Pancreas (tissue), 10 donors: Measurements from ENCODE around the gene PITPNM3. TPM values are rescaled to one million over a fixed set of nuclear protein-coding genes. Genes with fewer than 3 reads are reported as not detected.

Source experiments
- ATAC-seq, 4 donors: fragments of 200-7000 bp; cut with Tn5 transposase; one replicate each; pipeline versions ENCODE4 v1.8.0 to v1.9.1; 2020; ENCODE audit warnings: mild to moderate bottlenecking in 4 of 4, moderate library complexity in 4 of 4
- DNase-seq, 6 donors: peaks; one replicate each; pipeline ENCODE4 v3.0.0-alpha.2; 2020
- FAIRE-seq: peaks from 2 replicates; lab custom pipeline; 2012; peaks lifted over from hg19 to GRCh38; lab: Jason Lieb, UNC
- H3K27ac ChIP-seq, 4 donors: fragments of 200-600 bp; sonication (generic); 1 replicate in 3 of 4; 2 replicates in 1 of 4; pipeline versions ENCODE4 v1.5.0 to v1.8.0; 2020
- H3K27me3 ChIP-seq, 4 donors: fragments of 200-600 bp; one replicate each; pipeline ENCODE4 v1.8.0; 2021
- H3K36me3 ChIP-seq, 3 donors: fragments of 200-600 bp; sonication (generic) in 1 of 3; one replicate each; pipeline versions ENCODE4 v1.5.0 to v1.8.0; 2020 to 2021
- H3K4me1 ChIP-seq, 3 donors: fragments of 200-600 bp; one replicate each; pipeline ENCODE4 v1.8.0; 2021
- H3K4me3 ChIP-seq, 4 donors: fragments of 200-600 bp; sonication (generic) in 2 of 4; one replicate each; pipeline versions ENCODE4 v1.5.0 to v1.8.0; 2020 to 2021
- H3K9me3 ChIP-seq, 4 donors: fragments of 200-600 bp; one replicate each; pipeline ENCODE4 v1.8.0; 2021
- CTCF ChIP-seq, 4 donors: fragments of 200-600 bp; sonication (generic) in 3 of 4; IDR thresholded peaks; one replicate each; pipeline versions ENCODE4 v1.5.0 to v1.8.0; 2021; ENCODE audit warnings: antibody characterized with exemption in 4 of 4
- WGBS, 2 donors: extraction: QIAGEN DNeasy Blood & Tissue Kit; methylation state at CpG; one replicate each; pipeline ENCODE4 v1.1.7; 2013; 5-methylcytosine and 5-hydroxymethylcytosine counted together
- intact Hi-C, 3 donors: fragments of 100-400 bp; cut with DNase I; formaldehyde crosslinking; loops; one replicate each; pipeline versions ENCODE4 v1.11.1 to v1.14.2; 2022
- polyA plus RNA-seq, 2 donors: library from polyadenylated mRNA; stranded (reverse); fragments of 200-250 nt; gene quantifications; one replicate each; pipeline ENCODE4 v1.2.3, GENCODE V29; 2013
- total RNA-seq, 6 donors: library from RNA; stranded (reverse); fragmentation: NEBNext Ultra II Directional in 4 of 6; extraction: Animal tissue kit (Norgen Biotek cat#: 25700) in 4 of 6; gene quantifications; one replicate each; pipeline versions ENCODE4 v1.2.1 to v1.2.4, GENCODE V29; 2021 to 2023
- donor health status: healthy with polysubstance abuse.
- donor health status: DM: no; HTN: no; CAD: no; lungs with moderate emphysema.
- donor health status: DM: no; HTN: no; CAD: no.
- donor health status: control.
- donor health status: control.
- donor health status: Bipolar disorder and iron deficiency.
- donor health status: DM: yes; HTN: yes; CAD: no.
- donor health status: DM: no; HTN: no; CAD: no.
- donor health status: DM: no; HTN: no; CAD: no.
- donor health status: DM: yes; HTN: yes; CAD: no.

Gene PITPNM3
- total and polyA plus RNA-seq, 8 donors, result 0.67 to 5.1 (median 2.5) TPM

DNA sequence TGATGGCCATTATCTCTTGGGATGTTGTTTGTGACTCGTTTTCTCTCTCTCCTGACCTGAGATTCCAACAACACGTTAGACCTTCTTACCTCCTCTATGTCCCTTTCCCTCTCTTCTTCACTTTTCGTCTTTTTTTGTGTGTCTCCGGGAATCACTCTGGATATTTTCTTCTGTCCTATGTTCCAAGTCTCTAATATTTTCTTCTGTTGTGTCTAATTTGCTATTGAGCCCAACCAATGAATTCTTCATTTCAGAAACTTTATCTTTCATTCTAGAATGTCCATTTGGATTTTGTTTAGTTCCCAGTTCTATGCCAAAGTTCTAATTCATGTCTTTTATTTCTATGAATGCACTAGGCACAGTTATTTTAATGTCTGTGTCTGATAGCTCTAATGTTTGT is 27.1 kb upstream of the PITPNM3 start:
- intact Hi-C loops, result no loop called here
- Histone ChIP-seq H3K27ac (no peak overlapping the region), H3K4me1 (no peaks in the 10 kb centered on the region), H3K27me3 (no peaks in the 10 kb centered on the region), H3K4me3 (no peak overlapping the region), H3K9me3 (no peaks in the 10 kb centered on the region), H3K36me3 (peaks cover 0 to 39% (median 6%) of the 10 kb centered on the region in 3 donors)
- 93 to 98% methylated on average over 4 of the region's 4 CpGs for WGBS, 2 donors
- DNase-seq, result no peak
- TF ChIP-seq CTCF (IDR thresholded peaks at IDR 0.05), result no peak
- no peak for FAIRE-seq
- no peak for ATAC-seq

- intact Hi-C loops, result no loop called here
- H3K36me3 ChIP-seq, result peaks cover 0 to 17% (median 0%) of the 10 kb centered on the region in 3 donors
- no peak for TF ChIP-seq CTCF (IDR thresholded peaks at IDR 0.05)
- DNase-seq (no peak), ATAC-seq (no peak), FAIRE-seq (no peak)
- no peak overlapping the region for H3K4me3 ChIP-seq
- no peaks in the 10 kb centered on the region for H3K27me3 ChIP-seq
- H3K9me3 ChIP-seq, result no peaks in the 10 kb centered on the region
- WGBS, 2 donors, result 86 to 93% methylated on average over 9 of the region's 9 CpGs
- no peaks in the 10 kb centered on the region for H3K4me1 ChIP-seq
- no peak overlapping the region for H3K27ac ChIP-seq
Measured at GRCh38 chr17:6580625-6581024, 24.3 kb upstream of the PITPNM3 start.

- intact Hi-C loops, result no loop called here
- Histone ChIP-seq H3K4me1 (no peaks in the 10 kb centered on the region), H3K27ac (no peak overlapping the region), H3K27me3 (no peaks in the 10 kb centered on the region), H3K9me3 (no peaks in the 10 kb centered on the region), H3K36me3 (peaks cover 0 to 12% (median 0%) of the 10 kb centered on the region in 3 donors), H3K4me3 (no peak overlapping the region)
- TF ChIP-seq CTCF (IDR thresholded peaks at IDR 0.05), result no peak
- ATAC-seq (no peak), FAIRE-seq (no peak), DNase-seq (no peak)
- 86 to 96% methylated on average over 6 of the region's 6 CpGs for WGBS, 2 donors
Measured at GRCh38 chr17:6578491-6578890, 22.1 kb upstream of the PITPNM3 start.

DNA sequence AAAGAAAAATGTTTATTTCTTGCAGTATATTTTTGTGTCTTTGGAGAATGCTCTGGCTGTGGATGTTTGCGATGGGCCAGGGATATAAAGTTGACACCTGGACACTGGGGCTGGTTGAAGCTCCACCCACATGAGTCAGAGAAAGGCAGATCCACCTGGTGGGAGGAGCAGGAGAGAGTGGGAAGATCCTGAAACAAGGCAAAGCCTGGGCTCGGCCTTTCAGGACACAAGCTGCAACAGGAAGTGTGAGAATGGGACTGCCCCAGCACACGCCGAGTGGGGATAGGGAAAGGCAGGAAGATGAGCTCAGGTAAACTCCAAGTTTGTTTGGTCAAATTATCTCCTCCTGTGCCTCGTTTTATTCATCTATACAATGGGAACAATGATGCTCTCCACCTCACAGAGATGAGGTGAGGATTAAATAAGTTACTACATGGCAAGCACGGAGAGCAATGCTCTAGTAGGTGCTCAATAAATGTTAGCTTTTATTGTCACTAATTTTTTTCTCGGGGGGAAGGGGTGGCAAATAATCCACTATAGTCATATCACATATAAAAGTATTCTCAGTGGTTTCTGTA is 21.4 kb upstream of the PITPNM3 start:
- no peaks in the 10 kb centered on the region for H3K4me1 ChIP-seq
- H3K36me3 ChIP-seq, result peaks cover 0 to 11% (median 0%) of the 10 kb centered on the region in 3 donors
- intact Hi-C loops, result no loop called here
- no peak for TF ChIP-seq CTCF (IDR thresholded peaks at IDR 0.05)
- no peak for FAIRE-seq
- H3K27me3 ChIP-seq, result no peaks in the 10 kb centered on the region
- DNase-seq, result no peak
- no peak overlapping the region for H3K27ac ChIP-seq
- no peak for ATAC-seq
- WGBS, 2 donors, result 91 to 92% methylated on average over 7 of the region's 7 CpGs
- H3K4me3 ChIP-seq, result no peak overlapping the region
- H3K9me3 ChIP-seq, result no peaks in the 10 kb centered on the region

GRCh38 chr17:6576038-6576785 is 19.9 kb upstream of the PITPNM3 start:
- Histone ChIP-seq H3K27me3 (no peaks in the 10 kb centered on the region), H3K9me3 (no peaks in the 10 kb centered on the region), H3K4me1 (no peaks in the 10 kb centered on the region), H3K27ac (no peak overlapping the region), H3K36me3 (no peaks in the 10 kb centered on the region), H3K4me3 (no peak overlapping the region)
- 89 to 90% methylated on average over 7 of the region's 7 CpGs for WGBS, 2 donors
- TF ChIP-seq CTCF (IDR thresholded peaks at IDR 0.05), result no peak
- DNase-seq, result no peak
- no peak for ATAC-seq
- intact Hi-C loops, result no loop called here
- FAIRE-seq, result no peak
